ENCODE data around the gene GAS1. TPM values are rescaled to one million over a fixed set of nuclear protein-coding genes. Genes with fewer than 3 reads are reported as not detected.

The GAS1 gene
- 1.5 and 3.2 TPM in 2 replicates for total RNA-seq

GRCh38 chr9:86947146-86948073 is at the start of gene GAS1:
TSS of gene GAS1 (minus strand) at chr9:86947506. CDS start at chr9:86946779, 727 bp downstream.

